GM23248 (cell line): Measurements from ENCODE around the gene SYNPR.

Experiments
- EZH2 ChIP-seq: fragments of 200-600 bp; sonication (generic); IDR thresholded peaks from 2 replicates; pipeline ENCODE4 v1.6.1; 2018; ENCODE audit warnings: antibody characterized with exemption, mild to moderate bottlenecking; ENCODE audit not compliant: insufficient read depth, poor library complexity, severe bottlenecking
- EZH2phosphoT487 ChIP-seq: fragments of 200-600 bp; sonication (generic); IDR thresholded peaks from 2 replicates; pipeline ENCODE4 v1.6.1; 2018; ENCODE audit warnings: antibody characterized with exemption, moderate library complexity, mild to moderate bottlenecking, low read depth; ENCODE audit not compliant: insufficient read depth

- TF ChIP-seq EZH2 (no peak), EZH2phosphoT487 (no peak)
Observed at GRCh38 chr3:63588895-63589294, 310.8 kb downstream of the SYNPR start.
